Nephron progenitor cell (in vitro differentiated cells): ENCODE results near the gene DNASE1L3.

Source experiments
- DNase-seq: peaks from one replicate; pipeline ENCODE4 v3.0.0; 2021
- H3K27ac Mint-ChIP-seq: 2 replicates; pipeline ENCODE4 v1.8.0; 2021; ENCODE audit warnings: mild to moderate bottlenecking, moderate library complexity, mixed read lengths
- H3K27me3 Mint-ChIP-seq: 2 replicates; pipeline ENCODE4 v1.8.0; 2021; ENCODE audit warnings: mild to moderate bottlenecking, low read depth, mixed read lengths; ENCODE audit not compliant: poor library complexity
- H3K36me3 Mint-ChIP-seq: 2 replicates; pipeline ENCODE4 v1.8.0; 2021; ENCODE audit warnings: low read depth, mixed read lengths
- H3K4me1 Mint-ChIP-seq: 2 replicates; pipeline ENCODE4 v1.8.0; 2021; ENCODE audit warnings: mixed read lengths
- H3K4me3 Mint-ChIP-seq: 2 replicates; pipeline ENCODE4 v1.8.0; 2021; ENCODE audit warnings: mild to moderate bottlenecking, moderate library complexity, mixed read lengths
- H3K9me3 Mint-ChIP-seq: 2 replicates; pipeline ENCODE4 v1.8.0; 2021; ENCODE audit warnings: mild to moderate bottlenecking, moderate library complexity, mixed read lengths
- CTCF ChIP-seq: fragments of 200-600 bp; sonication (generic); IDR thresholded peaks from 2 replicates; pipeline ENCODE4 v1.5.0; 2021; ENCODE audit warnings: antibody characterized with exemption

DNASE1L3 gene

DNA sequence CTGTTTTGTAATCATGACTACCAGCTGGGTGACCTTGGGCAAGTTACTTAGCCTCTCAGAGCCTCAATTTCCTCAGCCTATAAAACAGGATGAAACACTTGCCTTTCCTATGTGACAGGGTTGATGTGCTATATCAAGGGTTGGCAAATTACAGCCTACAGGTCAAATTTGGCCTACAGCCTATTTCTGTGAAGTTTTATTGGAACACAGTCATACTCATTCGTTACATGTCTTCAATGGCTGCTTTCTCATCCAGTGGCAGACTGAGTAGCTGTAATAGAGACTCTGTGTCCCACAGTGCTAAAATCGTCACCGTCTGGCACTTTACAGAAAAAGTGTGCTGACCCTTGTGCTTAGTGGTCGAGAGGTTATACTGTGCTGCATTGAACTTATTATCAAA lies 43.4 kb upstream of the DNASE1L3 start:
- no peak overlapping the region for H3K4me3 Mint-ChIP-seq
- no peak for TF ChIP-seq CTCF
- peak overlapping the region; percentile 65 for H3K27ac Mint-ChIP-seq
- no peaks in the 10 kb centered on the region for H3K27me3 Mint-ChIP-seq
- H3K4me1 Mint-ChIP-seq = peaks cover 54% of the 10 kb centered on the region
- no peak for DNase-seq
- peaks cover 7% of the 10 kb centered on the region for H3K36me3 Mint-ChIP-seq
- no peaks in the 10 kb centered on the region for H3K9me3 Mint-ChIP-seq

DNA sequence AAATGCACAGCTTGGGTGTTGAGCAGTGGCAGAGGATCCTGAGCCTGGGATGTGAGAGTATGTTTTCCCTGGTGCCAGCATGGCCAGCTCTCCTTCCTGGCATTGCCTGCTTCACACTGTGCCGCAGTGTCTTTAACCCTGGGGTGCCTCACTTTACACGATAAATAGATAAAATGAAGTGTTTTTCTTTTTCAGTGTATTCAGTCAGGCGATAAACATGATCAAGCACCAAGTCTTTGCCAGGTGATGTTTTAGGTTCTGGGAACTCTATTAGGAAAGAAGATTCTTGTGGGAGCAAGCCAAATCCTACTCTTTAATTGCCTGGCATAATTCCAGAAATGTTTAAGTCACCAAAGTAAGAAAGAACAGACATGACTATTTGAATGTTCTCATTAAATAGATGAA lies 40.9 kb upstream of the DNASE1L3 start:
- Mint-ChIP-seq H3K36me3 (no peaks in the 10 kb centered on the region), H3K4me3 (no peak overlapping the region), H3K27me3 (no peaks in the 10 kb centered on the region), H3K27ac (no peak overlapping the region), H3K9me3 (no peaks in the 10 kb centered on the region), H3K4me1 (peaks cover 60% of the 10 kb centered on the region)
- no peak for TF ChIP-seq CTCF
- DNase-seq = no peak

- Mint-ChIP-seq H3K36me3 (no peaks in the 10 kb centered on the region), H3K4me3 (peak overlapping the region; percentile 55)
These were observed 39.4 kb upstream of the DNASE1L3 start for GRCh38 chr3:58250093-58250707.

GRCh38 chr3:58249358-58250092 lies 38.8 kb upstream of the DNASE1L3 start:
- H3K4me1 Mint-ChIP-seq = peaks cover 63% of the 10 kb centered on the region
- H3K27me3 Mint-ChIP-seq = no peaks in the 10 kb centered on the region
- H3K4me3 Mint-ChIP-seq = peak overlapping the region; percentile 55
- TF ChIP-seq CTCF = peak; percentile 24
- no peaks in the 10 kb centered on the region for H3K36me3 Mint-ChIP-seq
- no peaks in the 10 kb centered on the region for H3K9me3 Mint-ChIP-seq
- DNase-seq = peak; percentile 16
- peak overlapping the region; percentile 79 for H3K27ac Mint-ChIP-seq

More at GRCh38 chr3:58250093-58250707, 39.4 kb upstream of the DNASE1L3 start:
- DNase-seq = peak; percentile 17
- TF ChIP-seq CTCF = no peak
- no peaks in the 10 kb centered on the region for H3K9me3 Mint-ChIP-seq
- H3K27me3 Mint-ChIP-seq = no peaks in the 10 kb centered on the region
- H3K27ac Mint-ChIP-seq = peak overlapping the region; percentile 79
- peaks cover 63% of the 10 kb centered on the region for H3K4me1 Mint-ChIP-seq

DNA sequence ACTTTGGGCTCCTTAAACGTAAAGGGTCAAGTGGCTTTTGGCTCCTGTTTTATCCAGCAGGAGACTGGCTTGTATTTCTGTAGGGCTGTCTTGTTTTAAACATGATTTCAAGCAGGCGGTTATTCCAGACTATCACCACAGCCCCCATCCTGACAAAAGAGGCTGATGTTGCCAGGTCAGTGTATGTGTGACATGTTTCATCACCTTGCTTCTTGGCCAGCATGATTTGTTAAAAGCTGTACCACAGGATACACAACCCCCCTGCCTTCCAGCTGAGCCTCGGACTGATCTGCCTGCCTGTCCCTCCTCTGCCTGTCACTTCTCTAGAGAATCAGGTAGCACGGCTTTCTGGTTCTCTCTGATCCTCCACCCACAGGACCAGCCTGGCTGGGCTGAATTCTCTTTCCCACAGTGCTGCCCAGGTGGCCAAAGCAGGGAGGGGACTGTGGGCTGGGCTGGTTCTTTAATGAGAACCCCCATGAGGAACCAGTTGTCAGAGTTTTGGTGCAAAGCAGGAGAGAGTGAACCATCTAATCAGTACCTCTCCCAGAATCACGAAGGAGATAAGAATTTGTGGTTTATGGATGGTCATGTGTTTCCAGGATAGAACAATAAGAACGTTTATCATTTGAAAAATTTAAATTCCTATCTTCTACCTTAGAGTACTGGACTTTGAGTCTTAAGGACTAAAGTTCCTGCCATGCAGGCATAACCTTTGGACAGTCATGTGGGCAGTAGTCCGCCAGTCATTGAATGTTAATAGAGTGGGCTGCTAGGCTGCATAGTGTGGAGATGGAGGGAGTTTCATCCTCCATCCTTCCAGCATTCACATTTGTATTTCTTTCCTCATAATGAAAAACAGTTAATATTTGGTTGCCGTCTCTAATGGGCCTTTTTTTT lies 35.6 kb upstream of the DNASE1L3 start:
- Mint-ChIP-seq H3K9me3 (no peaks in the 10 kb centered on the region), H3K4me1 (peaks cover 50% of the 10 kb centered on the region), H3K36me3 (no peaks in the 10 kb centered on the region), H3K4me3 (no peak overlapping the region), H3K27ac (peak overlapping the region; percentile 60), H3K27me3 (no peaks in the 10 kb centered on the region)
- no peak for TF ChIP-seq CTCF
- no peak for DNase-seq
